Right ventricle myocardium inferior (tissue), 1 donor: ENCODE data around the gene DGKG. TPM values are rescaled to one million over a fixed set of nuclear protein-coding genes. Genes with fewer than 3 reads are reported as not detected.

Source experiments
- ATAC-seq: fragments of 200-7000 bp; cut with Tn5 transposase; one replicate; pipeline ENCODE4 v1.9.1; 2020; ENCODE audit warnings: mild to moderate bottlenecking, moderate library complexity
- DNase-seq: peaks from one replicate; pipeline ENCODE4 v3.0.0; 2021; ENCODE audit errors: missing footprints
- intact Hi-C: fragments of 100-400 bp; cut with DNase I; formaldehyde crosslinking; loops from one replicate; pipeline ENCODE4 v1.11.0; 2022
- total RNA-seq: library from RNA; stranded (reverse); fragmentation: NEBNext Ultra II Directional; extraction: Animal tissue kit (Norgen Biotek cat#: 25700); gene quantifications from one replicate; pipeline ENCODE4 v1.2.1, GENCODE V29; 2021
- donor health status: DM: no; HTN: yes; CAD: no; lungs with severe emphysema.

The DGKG gene
- total RNA-seq, 1 donor from 2014 or later = 31.1 TPM

DNA sequence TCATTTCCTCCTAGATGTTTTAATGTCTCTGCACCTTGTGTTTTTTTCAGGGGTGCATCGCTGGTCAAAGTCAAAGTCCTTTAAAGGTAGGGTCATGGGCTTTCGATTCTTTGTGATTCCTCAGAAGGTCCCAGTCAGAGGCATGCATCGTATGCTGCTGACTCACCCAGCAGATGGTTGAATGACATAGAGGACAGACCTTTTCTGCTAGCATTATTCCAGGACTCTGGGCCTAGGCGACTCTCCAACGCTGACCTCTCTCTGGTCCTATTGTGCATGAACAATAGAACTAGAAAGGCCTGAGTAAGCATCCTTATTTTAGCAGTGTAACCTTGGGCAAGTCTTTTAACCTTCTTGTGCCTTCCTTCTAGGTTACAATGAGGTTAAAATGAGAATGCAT lies 75.9 kb downstream of the DGKG start:
- ATAC-seq = no peak
- intact Hi-C loops = no loop called here
- DNase-seq = no peak

DNA sequence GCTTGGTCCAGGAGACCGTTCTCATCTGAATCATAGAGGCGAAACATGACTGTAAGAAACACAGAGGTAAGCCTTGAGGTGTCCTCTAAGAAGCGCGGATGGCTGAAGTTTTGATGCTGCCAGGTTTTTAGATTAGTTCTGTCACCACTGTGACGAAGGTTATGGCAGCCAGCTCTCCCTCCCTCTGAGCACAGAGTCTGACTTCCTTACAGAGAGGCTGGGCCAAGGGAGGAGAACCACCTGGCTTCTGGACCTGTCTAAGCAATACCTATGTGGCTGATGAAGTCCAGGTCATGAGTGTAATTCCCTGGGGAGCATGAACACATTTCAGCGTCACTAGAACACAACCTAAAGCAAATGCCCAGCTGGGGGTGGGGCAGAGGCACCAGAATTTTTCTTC lies 77.4 kb downstream of the DGKG start:
- intact Hi-C loops = no loop called here
- ATAC-seq (no peak), DNase-seq (no peak)

- intact Hi-C loops = no loop called here
- no peak for ATAC-seq
- no peak for DNase-seq
Measured at GRCh38 chr3:186284349-186284652, 77.7 kb downstream of the DGKG start.

GRCh38 chr3:186283651-186284348 lies 78.2 kb downstream of the DGKG start:
- DNase-seq (no peak), ATAC-seq (no peak)
- intact Hi-C loops = no loop called here

- no peak for ATAC-seq
- no peak for DNase-seq
- intact Hi-C loops = no loop called here
Measured at GRCh38 chr3:186283096-186283495, 78.9 kb downstream of the DGKG start.

DNA sequence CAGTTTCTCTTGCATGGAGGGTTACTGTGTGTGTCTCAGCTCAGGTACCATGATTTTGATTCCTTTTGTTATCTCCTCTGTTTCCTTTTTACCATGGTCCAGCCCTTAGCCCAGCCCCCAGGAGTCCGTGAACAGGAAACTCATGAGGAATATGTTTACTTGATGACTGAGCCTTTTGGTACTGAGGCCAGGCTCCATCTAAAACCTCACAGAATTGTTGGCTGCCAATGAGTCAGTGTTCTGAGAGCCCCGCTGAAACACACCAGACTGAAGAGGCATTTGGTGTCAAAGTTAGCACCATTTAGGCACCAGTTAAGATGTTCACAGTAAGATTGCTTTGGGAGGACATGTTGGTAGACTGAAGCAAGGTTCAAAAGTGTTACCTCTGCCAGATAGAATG lies 80.9 kb downstream of the DGKG start:
- no peak for DNase-seq
- intact Hi-C loops = no loop called here
- no peak for ATAC-seq

GRCh38 chr3:186280737-186281136 lies 81.3 kb downstream of the DGKG start:
- ATAC-seq (no peak), DNase-seq (no peak)
- intact Hi-C loops = no loop called here

GRCh38 chr3:186277268-186277909 lies 84.6 kb downstream of the DGKG start:
- intact Hi-C loops = loop anchor here (5.0 kb wide), 1 partner anchor 295 kb away; no protein-coding TSS in a partner anchor
- DNase-seq (no peak), ATAC-seq (no peak)

- DNase-seq = no peak
- no peak for ATAC-seq
- intact Hi-C loops = loop anchor here (5.0 kb wide), 1 partner anchor 293 kb away; no protein-coding TSS in a partner anchor
Measured at GRCh38 chr3:186275436-186275835, 86.6 kb downstream of the DGKG start.

DNA sequence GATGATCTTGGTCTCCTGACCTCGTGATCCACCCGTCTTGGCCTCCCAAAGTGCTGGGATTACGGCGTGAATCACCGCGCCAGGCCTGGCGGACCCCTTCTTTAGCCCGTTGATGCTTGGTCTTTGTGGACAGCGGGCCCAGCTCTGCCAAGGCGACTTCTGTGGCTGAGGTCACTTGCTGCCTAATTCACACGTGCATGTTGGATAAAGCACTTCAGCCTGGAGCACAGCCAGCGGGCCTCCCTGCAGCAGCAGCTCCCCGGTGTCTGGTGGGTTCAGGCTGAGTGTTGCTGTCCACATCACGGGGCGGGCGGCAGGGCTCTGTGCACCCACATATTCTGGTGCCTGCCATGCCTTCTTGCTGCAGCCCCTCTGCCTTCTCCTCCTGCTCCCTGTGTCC lies 88.4 kb downstream of the DGKG start:
- DNase-seq = no peak
- intact Hi-C loops = no loop called here
- ATAC-seq = peak; percentile 69

DNA sequence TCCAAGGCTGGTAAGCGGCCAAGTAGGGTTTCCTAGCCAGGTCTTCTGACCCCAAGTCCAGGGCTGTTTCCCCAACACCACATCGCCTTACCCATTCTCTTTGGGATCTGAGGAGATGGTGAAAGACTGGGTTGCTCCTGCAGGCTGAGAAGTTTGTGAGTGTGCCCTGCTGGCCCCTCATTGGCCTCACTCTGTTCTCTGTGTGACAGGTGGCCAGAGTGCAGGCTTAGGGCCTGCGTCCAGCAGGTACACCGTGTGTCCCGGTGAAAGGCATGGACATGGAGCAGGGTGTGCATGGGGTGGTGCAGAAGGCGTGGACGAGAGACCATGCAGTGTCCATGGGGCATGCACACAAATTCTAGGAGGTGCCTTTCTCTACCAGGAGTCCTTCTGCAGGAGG lies 91.3 kb downstream of the DGKG start:
- intact Hi-C loops = no loop called here
- no peak for ATAC-seq
- DNase-seq = no peak

- no peak for DNase-seq
- no peak for ATAC-seq
- intact Hi-C loops = no loop called here
Measured at GRCh38 chr3:186268616-186269448, 93.2 kb downstream of the DGKG start.

DNA sequence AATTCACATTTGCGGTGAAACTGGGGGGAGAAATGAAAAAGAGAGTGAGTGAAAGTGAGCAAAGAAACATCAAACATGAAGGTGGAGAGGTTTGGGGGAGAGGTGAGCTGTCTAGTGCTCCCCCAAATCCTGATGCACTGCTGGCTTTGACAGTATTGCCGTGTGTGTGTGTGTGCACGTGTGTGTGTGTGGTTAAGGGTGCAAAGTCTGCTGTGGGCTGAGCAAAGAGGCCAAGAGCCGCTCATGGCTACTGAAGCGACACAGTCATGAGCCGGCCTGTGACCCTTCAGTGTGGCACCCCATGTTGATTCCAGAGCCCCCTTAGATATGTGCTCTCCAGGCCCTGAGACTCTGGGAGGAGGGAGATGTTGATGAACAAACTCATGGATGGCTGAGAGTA lies 94.3 kb downstream of the DGKG start:
- intact Hi-C loops = no loop called here

GRCh38 chr3:186264608-186265400 lies 97.2 kb downstream of the DGKG start:
- no peak for DNase-seq
- ATAC-seq = no peak
- intact Hi-C loops = no loop called here

More for the DNA sequence above, 94.3 kb downstream of the DGKG start:
- ATAC-seq (no peak), DNase-seq (no peak)

DNA sequence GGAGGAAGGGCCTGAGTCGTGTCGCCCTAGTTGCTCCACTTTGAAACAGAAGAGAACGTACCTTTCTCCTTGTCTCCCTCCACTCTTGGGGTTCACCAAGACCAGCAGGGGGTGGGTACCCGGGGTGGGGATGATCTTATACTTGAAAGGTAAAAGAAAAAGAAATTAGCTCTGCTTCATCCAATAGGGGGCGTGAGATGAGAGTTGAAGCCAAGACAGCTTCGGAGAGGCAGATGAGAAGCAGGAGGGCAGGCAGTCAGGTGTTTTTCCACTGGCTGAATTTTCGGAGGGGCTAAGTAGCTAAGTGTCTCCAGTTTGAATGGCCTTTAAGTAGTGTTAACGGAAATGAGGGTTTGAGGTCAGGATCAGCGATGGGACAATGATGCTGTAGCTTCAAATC lies 100.4 kb downstream of the DGKG start:
- intact Hi-C loops = no loop called here
- no peak for ATAC-seq

DNA sequence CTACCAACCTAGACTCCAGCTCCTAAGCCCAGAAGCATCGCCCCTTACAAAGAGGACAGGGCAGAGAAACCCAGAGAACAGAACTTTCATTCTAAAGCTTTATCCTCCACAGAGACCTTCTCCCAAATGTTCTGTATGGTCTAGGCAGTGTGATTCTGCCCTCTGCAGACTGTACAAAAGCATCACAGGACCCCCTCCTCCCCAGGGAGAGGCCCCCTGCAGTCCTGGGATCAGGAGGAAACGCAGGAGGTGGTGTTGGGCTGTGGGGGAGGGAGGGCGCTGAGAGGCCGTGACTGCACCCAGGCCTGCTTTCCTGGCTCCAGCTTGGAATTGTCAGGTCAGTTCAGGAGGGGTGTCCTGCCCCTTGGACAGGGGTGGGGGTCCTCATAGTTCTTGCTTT lies 101.3 kb downstream of the DGKG start:
- intact Hi-C loops = no loop called here
- DNase-seq = no peak
- no peak for ATAC-seq

More for the DNA sequence above, 100.4 kb downstream of the DGKG start:
- DNase-seq = no peak

DNA sequence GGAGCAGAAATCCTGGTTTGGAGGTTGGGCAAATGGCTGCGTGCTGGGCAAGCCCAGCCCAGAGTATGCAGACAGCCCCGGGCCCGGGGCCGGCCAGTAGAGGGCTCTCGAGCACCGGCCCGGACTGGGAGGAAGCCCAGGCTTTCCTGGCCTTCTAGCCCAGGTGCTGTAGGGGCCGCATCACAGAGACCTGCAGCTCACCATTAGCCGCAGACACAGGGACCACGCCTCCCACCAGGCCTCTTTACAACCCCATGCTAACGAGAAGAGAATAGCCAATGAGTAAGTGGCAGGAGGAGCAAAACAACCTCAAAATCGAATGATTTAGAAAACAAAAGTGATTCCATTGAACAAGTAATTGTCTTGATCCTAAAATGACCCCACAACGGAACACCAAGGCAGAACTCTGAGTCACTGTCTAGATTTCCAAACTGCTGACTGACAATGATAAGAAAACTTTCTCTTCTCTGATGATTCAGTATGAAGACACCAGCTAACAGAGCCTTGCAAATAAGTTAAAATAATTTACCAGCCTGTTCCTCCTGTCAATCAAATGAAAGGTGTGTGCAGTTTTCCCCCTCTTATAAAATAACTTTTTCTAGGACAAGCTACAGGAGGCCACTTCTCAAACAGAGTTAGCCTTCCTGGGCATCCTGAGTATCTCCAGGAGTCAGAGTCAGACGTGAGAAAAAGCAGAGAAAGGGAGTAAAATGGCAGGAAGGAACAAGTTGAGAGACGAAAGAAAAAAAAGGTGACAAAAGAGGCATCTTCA lies 102.2 kb downstream of the DGKG start:
- intact Hi-C loops = loop anchor here (1.0 kb wide), 1 partner anchor 281 kb away; no protein-coding TSS in a partner anchor
- ATAC-seq = peak; percentile 90
- DNase-seq = peak; percentile 80

- DNase-seq (no peak), ATAC-seq (no peak)
- intact Hi-C loops = loop anchor here (1.0 kb wide), 1 partner anchor 281 kb away; no protein-coding TSS in a partner anchor
Measured at GRCh38 chr3:186258968-186259367, 103.1 kb downstream of the DGKG start.
